Measurements from ENCODE around the gene ASF1A. TPM values are rescaled to one million over a fixed set of nuclear protein-coding genes. Genes with fewer than 3 reads are reported as not detected.

The ASF1A gene
- total and polyA plus RNA-seq, 2 donors from 2014 or later, result 15.1 TPM

DNA sequence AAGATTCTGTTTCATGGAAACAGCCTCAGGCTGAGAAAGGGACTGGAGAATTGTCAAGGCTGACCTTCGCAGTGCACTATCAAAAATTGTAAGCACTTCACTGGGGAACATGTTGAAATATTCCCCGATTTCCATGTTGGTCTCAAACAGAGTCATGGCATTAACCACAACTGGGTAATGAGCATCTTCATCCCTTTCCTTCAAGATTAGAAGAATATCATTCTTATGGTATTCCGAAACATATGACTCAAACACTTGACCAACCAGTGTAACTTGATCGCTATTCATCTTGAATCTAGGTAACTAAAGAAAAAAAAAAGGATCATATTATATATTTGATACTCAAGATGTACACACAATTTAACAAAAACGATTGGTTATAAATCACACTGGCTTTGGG is 37.5 kb downstream of the ASF1A start:
- H3K27me3 ChIP-seq (ENCODE audit: control insufficient read depth, insufficient read depth, low read length), result no peaks in the 10 kb centered on the region
- H3K4me1 ChIP-seq (ENCODE audit: control insufficient read depth in 2 of 3, insufficient read depth in 2 of 3, low read depth in 1 of 3, low read length in 3 of 3), result peaks cover 0 to 6% (median 3%) of the 10 kb centered on the region in 3 donors
- peaks cover 0 to 10% (median 5%) of the 10 kb centered on the region in 3 donors for H3K36me3 ChIP-seq (ENCODE audit: control insufficient read depth in 2 of 3, insufficient read depth in 3 of 3, low read length in 3 of 3)
- no peak overlapping the region for H3K4me3 ChIP-seq (ENCODE audit: low read length in 3 of 3)
- no peaks in the 10 kb centered on the region for H3K9me3 ChIP-seq (ENCODE audit: control insufficient read depth in 2 of 3, insufficient read depth in 1 of 3, low read length in 3 of 3)
- FAIRE-seq (no peak), DNase-seq (no peak)
- no peak for TF ChIP-seq CTCF (IDR thresholded peaks at IDR 0.05; ENCODE audit: borderline replicate concordance, extremely low read depth, insufficient read depth)
- no peak overlapping the region for H3K27ac ChIP-seq (ENCODE audit: low read depth in 2 of 2, low read length in 2 of 2)
- H3K9ac ChIP-seq (ENCODE audit: low read length in 3 of 3), result no peak overlapping the region
- intact Hi-C loops (cut with DNase I), result no loop called here

DNA sequence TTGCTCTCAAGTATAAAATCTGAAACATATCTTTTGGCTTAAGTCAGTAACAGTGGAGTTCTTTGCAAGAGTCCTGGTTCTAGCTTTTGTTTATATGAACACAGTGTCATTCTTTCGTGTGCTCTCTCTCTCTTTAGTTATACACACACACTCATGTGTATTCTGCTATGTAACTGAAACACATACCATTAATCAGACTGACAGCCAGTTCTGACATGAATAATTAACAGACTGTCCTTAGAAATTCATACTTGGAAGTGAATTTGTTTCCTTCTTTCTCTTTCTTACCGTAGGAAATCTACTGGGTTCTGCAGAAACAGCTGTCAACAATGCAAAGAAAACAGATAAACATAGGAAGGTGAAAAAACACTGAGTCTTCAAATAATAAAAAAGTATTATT is 38.5 kb downstream of the ASF1A start:
- H3K27ac ChIP-seq (ENCODE audit: low read depth in 2 of 2, low read length in 2 of 2), result no peak overlapping the region
- intact Hi-C loops (cut with DNase I), result no loop called here
- no peak for FAIRE-seq

DNA sequence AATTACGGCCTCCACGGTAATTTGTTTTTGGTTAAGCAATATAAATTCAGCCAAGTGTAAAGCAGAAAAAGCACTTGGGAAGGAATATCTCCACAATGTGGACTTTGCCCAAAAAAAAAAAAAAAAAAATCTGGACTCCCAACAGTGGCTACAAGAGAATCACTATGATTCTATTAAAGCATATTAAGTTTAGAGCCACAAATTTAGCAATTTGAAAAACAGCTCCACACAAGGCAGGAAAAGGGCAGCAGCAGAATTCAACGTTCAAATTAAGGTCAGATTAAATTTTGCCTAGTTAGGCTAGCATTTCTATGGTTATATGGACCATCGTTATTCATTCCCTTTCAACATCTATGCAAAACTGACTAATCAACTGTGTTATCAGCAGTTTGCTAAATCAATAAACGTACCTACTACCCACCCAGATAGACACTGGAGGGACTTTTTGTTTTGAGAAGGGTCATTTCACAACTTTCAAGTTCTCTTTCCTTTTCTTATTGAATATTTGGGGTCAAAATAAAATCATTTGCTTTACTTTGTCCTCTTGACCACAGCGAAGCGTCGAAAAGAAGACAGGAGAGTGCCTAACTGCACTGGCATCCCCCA is 40.0 kb downstream of the ASF1A start:
- Histone ChIP-seq H3K27ac (ENCODE audit: low read depth in 2 of 2, low read length in 2 of 2) (peak overlapping the region in 1 of 2 donors; percentile 91), H3K4me3 (ENCODE audit: low read length in 3 of 3) (peak overlapping the region; percentile 36 to 91 (median 79)), H3K9me3 (ENCODE audit: control insufficient read depth in 2 of 3, insufficient read depth in 1 of 3, low read length in 3 of 3) (no peaks in the 10 kb centered on the region), H3K27me3 (ENCODE audit: control insufficient read depth, insufficient read depth, low read length) (no peaks in the 10 kb centered on the region), H3K4me1 (ENCODE audit: control insufficient read depth in 2 of 3, insufficient read depth in 2 of 3, low read depth in 1 of 3, low read length in 3 of 3) (peaks cover 0 to 6% (median 3%) of the 10 kb centered on the region in 3 donors), H3K9ac (ENCODE audit: low read length in 3 of 3) (peak overlapping the region; percentile 15 to 50 (median 24)), H3K36me3 (ENCODE audit: control insufficient read depth in 2 of 3, insufficient read depth in 3 of 3, low read length in 3 of 3) (peaks cover 0 to 6% (median 0%) of the 10 kb centered on the region in 3 donors)
- no peak for TF ChIP-seq CTCF (IDR thresholded peaks at IDR 0.05; ENCODE audit: borderline replicate concordance, extremely low read depth, insufficient read depth)
- FAIRE-seq, result no peak
- DNase-seq, result peak in 1 of 5 donors; percentile 4
- intact Hi-C loops (cut with DNase I), result no loop called here

More for the DNA sequence above, 38.5 kb downstream of the ASF1A start:
- TF ChIP-seq CTCF (IDR thresholded peaks at IDR 0.05; ENCODE audit: borderline replicate concordance, extremely low read depth, insufficient read depth), result no peak
- no peaks in the 10 kb centered on the region for H3K9me3 ChIP-seq (ENCODE audit: control insufficient read depth in 2 of 3, insufficient read depth in 1 of 3, low read length in 3 of 3)
- H3K4me1 ChIP-seq (ENCODE audit: control insufficient read depth in 2 of 3, insufficient read depth in 2 of 3, low read depth in 1 of 3, low read length in 3 of 3), result peaks cover 0 to 6% (median 3%) of the 10 kb centered on the region in 3 donors
- H3K9ac ChIP-seq (ENCODE audit: low read length in 3 of 3), result no peak overlapping the region
- DNase-seq, result no peak
- no peak overlapping the region for H3K4me3 ChIP-seq (ENCODE audit: low read length in 3 of 3)
- H3K36me3 ChIP-seq (ENCODE audit: control insufficient read depth in 2 of 3, insufficient read depth in 3 of 3, low read length in 3 of 3), result peaks cover 0 to 10% (median 5%) of the 10 kb centered on the region in 3 donors
- no peaks in the 10 kb centered on the region for H3K27me3 ChIP-seq (ENCODE audit: control insufficient read depth, insufficient read depth, low read length)
